IMR-90 (cell line): ENCODE results near the gene MOV10L1.

Experiments
- BHLHE40 ChIP-seq: fragments of 150-350 bp; IDR thresholded peaks from 2 replicates; pipeline ENCODE4 v1.6.1; 2016; ENCODE audit warnings: mild to moderate bottlenecking, low read depth, low read length
- CHD1 ChIP-seq: IDR thresholded peaks from 2 replicates; pipeline ENCODE4 v1.6.1; 2012; ENCODE audit warnings: low read depth, low read length, improper control_type of control experiment
- POLR2A ChIP-seq: IDR thresholded peaks from 2 replicates; pipeline ENCODE4 v1.6.1; 2012; ENCODE audit warnings: mild to moderate bottlenecking, low read depth, low read length
- SMC3 ChIP-seq: fragments of 150-350 bp; IDR thresholded peaks from 2 replicates; pipeline ENCODE4 v1.6.1; 2016; ENCODE audit warnings: low read depth, mild to moderate bottlenecking, antibody characterized with exemption, low read length, moderate library complexity
- TF ChIP-seq, protein P1 (sequence below): conservative IDR thresholded peaks from 2 replicates; pipeline ENCODE4 v1.5.1; 2012; ENCODE audit warnings: mild to moderate bottlenecking, low read depth, low read length, improper control_type of control experiment
- TF ChIP-seq, protein P2 (sequence below): fragments of 150-350 bp; IDR thresholded peaks from 2 replicates; pipeline ENCODE4 v1.6.1; 2017; ENCODE audit warnings: mild to moderate bottlenecking, antibody characterized with exemption, low read length, low read depth

DNA sequence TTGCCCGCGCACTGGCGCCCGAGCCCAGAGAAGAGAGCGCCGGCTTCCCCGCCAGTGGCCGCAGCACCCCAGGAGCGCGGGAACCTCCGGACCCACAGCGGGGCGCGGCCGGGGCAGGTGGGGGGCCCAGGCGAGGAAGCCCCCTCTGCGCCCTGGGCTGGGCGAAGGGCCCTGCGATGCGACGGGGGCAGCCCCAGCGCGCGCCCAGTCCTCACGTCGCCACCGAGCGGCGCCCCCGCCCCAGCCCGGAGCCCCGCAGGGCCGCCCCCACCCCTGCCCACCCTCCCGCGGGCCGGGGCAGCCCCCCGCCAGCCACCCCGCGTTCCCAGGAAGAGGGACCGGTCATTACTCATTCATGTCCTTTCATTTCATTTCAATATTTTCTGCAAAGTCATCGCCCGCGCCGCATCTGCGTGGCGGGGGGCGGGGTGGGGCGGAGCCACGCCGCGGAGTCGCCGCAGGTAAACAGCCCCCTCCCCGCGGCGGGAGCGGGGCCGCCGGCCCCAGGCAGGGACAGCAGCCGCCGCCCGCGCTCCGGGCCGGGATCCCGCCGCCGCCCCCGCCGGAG lies 80.1 kb downstream of the MOV10L1 start:
- TF ChIP-seq, protein P1, sequence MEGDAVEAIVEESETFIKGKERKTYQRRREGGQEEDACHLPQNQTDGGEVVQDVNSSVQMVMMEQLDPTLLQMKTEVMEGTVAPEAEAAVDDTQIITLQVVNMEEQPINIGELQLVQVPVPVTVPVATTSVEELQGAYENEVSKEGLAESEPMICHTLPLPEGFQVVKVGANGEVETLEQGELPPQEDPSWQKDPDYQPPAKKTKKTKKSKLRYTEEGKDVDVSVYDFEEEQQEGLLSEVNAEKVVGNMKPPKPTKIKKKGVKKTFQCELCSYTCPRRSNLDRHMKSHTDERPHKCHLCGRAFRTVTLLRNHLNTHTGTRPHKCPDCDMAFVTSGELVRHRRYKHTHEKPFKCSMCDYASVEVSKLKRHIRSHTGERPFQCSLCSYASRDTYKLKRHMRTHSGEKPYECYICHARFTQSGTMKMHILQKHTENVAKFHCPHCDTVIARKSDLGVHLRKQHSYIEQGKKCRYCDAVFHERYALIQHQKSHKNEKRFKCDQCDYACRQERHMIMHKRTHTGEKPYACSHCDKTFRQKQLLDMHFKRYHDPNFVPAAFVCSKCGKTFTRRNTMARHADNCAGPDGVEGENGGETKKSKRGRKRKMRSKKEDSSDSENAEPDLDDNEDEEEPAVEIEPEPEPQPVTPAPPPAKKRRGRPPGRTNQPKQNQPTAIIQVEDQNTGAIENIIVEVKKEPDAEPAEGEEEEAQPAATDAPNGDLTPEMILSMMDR = no peak
- TF ChIP-seq, protein P2, sequence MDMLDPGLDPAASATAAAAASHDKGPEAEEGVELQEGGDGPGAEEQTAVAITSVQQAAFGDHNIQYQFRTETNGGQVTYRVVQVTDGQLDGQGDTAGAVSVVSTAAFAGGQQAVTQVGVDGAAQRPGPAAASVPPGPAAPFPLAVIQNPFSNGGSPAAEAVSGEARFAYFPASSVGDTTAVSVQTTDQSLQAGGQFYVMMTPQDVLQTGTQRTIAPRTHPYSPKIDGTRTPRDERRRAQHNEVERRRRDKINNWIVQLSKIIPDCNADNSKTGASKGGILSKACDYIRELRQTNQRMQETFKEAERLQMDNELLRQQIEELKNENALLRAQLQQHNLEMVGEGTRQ = no peak
- TF ChIP-seq SMC3 (no peak), CHD1 (no peak), POLR2A (no peak), BHLHE40 (no peak)
